ENCODE results near the gene EXOC2. TPM values are rescaled to one million over a fixed set of nuclear protein-coding genes. Genes with fewer than 3 reads are reported as not detected.

EXOC2 gene
- total and polyA plus RNA-seq, 8 donors: 2.5 to 10.3 (median 6.4) TPM

- FAIRE-seq: no peak
- no peaks in the 10 kb centered on the region for H3K27me3 ChIP-seq
- H3K4me1 ChIP-seq: peaks cover 0 to 6% (median 0%) of the 10 kb centered on the region in 3 donors
- H3K36me3 ChIP-seq: no peaks in the 10 kb centered on the region
- 91 to 92% methylated on average over 9 of the region's 9 CpGs for WGBS, 2 donors
- no peak for ATAC-seq
- intact Hi-C loops (cut with DNase I): no loop called here
- H3K4me3 ChIP-seq: no peak overlapping the region
- TF ChIP-seq CTCF (IDR thresholded peaks at IDR 0.05): no peak
- DNase-seq: no peak
- H3K27ac ChIP-seq: no peak overlapping the region
- H3K9me3 ChIP-seq: no peaks in the 10 kb centered on the region
Observed at GRCh38 chr6:626236-626635, 66.7 kb downstream of the EXOC2 start.

- ATAC-seq: peak in 1 of 4 donors; percentile 24
- H3K36me3 ChIP-seq: no peaks in the 10 kb centered on the region
- DNase-seq: no peak
- TF ChIP-seq CTCF (IDR thresholded peaks at IDR 0.05): no peak
- peaks cover 0 to 6% (median 0%) of the 10 kb centered on the region in 3 donors for H3K4me1 ChIP-seq
- H3K4me3 ChIP-seq: no peak overlapping the region
- H3K9me3 ChIP-seq: no peaks in the 10 kb centered on the region
- WGBS, 2 donors: 93 to 96% methylated on average over 11 of the region's 11 CpGs
- no peaks in the 10 kb centered on the region for H3K27me3 ChIP-seq
- H3K27ac ChIP-seq: no peak overlapping the region
- intact Hi-C loops (cut with DNase I): no loop called here
- FAIRE-seq: no peak
Observed at GRCh38 chr6:624979-625378, 68.0 kb downstream of the EXOC2 start.

- Histone ChIP-seq H3K27me3 (no peaks in the 10 kb centered on the region), H3K4me1 (no peaks in the 10 kb centered on the region), H3K9me3 (no peaks in the 10 kb centered on the region), H3K27ac (no peak overlapping the region), H3K4me3 (no peak overlapping the region), H3K36me3 (no peaks in the 10 kb centered on the region)
- ATAC-seq (no peak), DNase-seq (no peak), FAIRE-seq (no peak)
- no peak for TF ChIP-seq CTCF (IDR thresholded peaks at IDR 0.05)
- WGBS, 2 donors: 91% methylated on average over 7 of the region's 7 CpGs
- intact Hi-C loops (cut with DNase I): no loop called here
Observed at GRCh38 chr6:622462-622861, 70.5 kb downstream of the EXOC2 start.

GRCh38 chr6:621931-622330 lies 71.0 kb downstream of the EXOC2 start:
- no peaks in the 10 kb centered on the region for H3K36me3 ChIP-seq
- H3K4me1 ChIP-seq: no peaks in the 10 kb centered on the region
- no peaks in the 10 kb centered on the region for H3K27me3 ChIP-seq
- no peak for TF ChIP-seq CTCF (IDR thresholded peaks at IDR 0.05)
- no peaks in the 10 kb centered on the region for H3K9me3 ChIP-seq
- intact Hi-C loops (cut with DNase I): no loop called here
- WGBS, 2 donors: 92 to 96% methylated on average over 9 of the region's 9 CpGs
- no peak for DNase-seq
- ATAC-seq: no peak
- H3K27ac ChIP-seq: no peak overlapping the region
- H3K4me3 ChIP-seq: no peak overlapping the region
- no peak for FAIRE-seq

- 95% methylated on average over 4 of the region's 4 CpGs for WGBS, 2 donors
- DNase-seq: no peak
- H3K27me3 ChIP-seq: no peaks in the 10 kb centered on the region
- no peak overlapping the region for H3K27ac ChIP-seq
- no peaks in the 10 kb centered on the region for H3K36me3 ChIP-seq
- no peak for ATAC-seq
- no peaks in the 10 kb centered on the region for H3K9me3 ChIP-seq
- H3K4me3 ChIP-seq: no peak overlapping the region
- no peak for TF ChIP-seq CTCF (IDR thresholded peaks at IDR 0.05)
- no peaks in the 10 kb centered on the region for H3K4me1 ChIP-seq
- intact Hi-C loops (cut with DNase I): no loop called here
- FAIRE-seq: no peak
Observed at GRCh38 chr6:620950-621349, 72.0 kb downstream of the EXOC2 start.

Measured in pancreas (tissue), 10 donors.